ENCODE measurements around the gene EMCN.

The EMCN gene

DNA sequence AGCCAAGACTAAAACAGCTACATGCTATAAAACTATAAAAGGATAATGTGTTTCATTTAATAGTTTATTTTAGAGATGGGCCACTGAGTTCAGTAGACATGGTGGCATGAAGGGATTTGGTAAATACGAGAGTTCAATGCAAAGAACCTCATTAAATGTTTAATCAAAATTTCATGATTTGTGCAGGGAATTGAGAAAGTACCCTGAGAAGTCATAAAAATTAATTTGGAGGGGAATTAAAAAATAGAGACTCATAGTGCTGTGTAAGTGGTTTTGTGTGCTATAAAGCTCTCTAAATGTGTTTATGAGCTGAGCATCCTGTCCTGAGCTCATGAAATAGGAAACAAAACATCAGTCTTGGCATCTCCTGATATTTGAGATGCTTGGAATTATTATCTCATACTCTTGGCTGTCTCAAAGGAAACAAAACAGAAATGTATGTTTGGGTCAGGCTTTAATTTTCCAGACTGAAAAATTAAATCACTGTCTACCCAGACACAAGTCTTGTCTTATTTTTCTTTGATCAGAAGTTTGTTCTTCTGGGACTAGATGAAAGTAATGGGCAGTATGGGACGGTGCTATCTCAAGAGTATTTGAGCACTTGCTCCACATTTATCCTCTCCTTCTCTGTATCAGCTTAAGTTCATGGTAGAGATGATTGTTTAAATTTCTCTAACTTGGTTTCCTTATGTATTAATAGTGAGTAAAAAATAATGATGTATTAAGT, 38.0 kb upstream of the EMCN start:
- no peak for DNase-seq (ENCODE audit: low read depth in 1 of 2, low spot score in 1 of 2)
- no peak overlapping the region for H3K27ac ChIP-seq (replicated peaks)
- TF ChIP-seq GABPA (IDR thresholded peaks at IDR 0.05; ENCODE audit: low read depth) (no peak), POLR2AphosphoS5 (IDR thresholded peaks at IDR 0.05; ENCODE audit: low read depth) (no peak), SPI1 (IDR thresholded peaks at IDR 0.05; ENCODE audit: borderline replicate concordance, low read depth) (no peak)
- TF ChIP-seq, protein P1, sequence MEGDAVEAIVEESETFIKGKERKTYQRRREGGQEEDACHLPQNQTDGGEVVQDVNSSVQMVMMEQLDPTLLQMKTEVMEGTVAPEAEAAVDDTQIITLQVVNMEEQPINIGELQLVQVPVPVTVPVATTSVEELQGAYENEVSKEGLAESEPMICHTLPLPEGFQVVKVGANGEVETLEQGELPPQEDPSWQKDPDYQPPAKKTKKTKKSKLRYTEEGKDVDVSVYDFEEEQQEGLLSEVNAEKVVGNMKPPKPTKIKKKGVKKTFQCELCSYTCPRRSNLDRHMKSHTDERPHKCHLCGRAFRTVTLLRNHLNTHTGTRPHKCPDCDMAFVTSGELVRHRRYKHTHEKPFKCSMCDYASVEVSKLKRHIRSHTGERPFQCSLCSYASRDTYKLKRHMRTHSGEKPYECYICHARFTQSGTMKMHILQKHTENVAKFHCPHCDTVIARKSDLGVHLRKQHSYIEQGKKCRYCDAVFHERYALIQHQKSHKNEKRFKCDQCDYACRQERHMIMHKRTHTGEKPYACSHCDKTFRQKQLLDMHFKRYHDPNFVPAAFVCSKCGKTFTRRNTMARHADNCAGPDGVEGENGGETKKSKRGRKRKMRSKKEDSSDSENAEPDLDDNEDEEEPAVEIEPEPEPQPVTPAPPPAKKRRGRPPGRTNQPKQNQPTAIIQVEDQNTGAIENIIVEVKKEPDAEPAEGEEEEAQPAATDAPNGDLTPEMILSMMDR (IDR thresholded peaks at IDR 0.05; ENCODE audit: insufficient read depth, low read length), result no peak
- TF ChIP-seq, protein P2, sequence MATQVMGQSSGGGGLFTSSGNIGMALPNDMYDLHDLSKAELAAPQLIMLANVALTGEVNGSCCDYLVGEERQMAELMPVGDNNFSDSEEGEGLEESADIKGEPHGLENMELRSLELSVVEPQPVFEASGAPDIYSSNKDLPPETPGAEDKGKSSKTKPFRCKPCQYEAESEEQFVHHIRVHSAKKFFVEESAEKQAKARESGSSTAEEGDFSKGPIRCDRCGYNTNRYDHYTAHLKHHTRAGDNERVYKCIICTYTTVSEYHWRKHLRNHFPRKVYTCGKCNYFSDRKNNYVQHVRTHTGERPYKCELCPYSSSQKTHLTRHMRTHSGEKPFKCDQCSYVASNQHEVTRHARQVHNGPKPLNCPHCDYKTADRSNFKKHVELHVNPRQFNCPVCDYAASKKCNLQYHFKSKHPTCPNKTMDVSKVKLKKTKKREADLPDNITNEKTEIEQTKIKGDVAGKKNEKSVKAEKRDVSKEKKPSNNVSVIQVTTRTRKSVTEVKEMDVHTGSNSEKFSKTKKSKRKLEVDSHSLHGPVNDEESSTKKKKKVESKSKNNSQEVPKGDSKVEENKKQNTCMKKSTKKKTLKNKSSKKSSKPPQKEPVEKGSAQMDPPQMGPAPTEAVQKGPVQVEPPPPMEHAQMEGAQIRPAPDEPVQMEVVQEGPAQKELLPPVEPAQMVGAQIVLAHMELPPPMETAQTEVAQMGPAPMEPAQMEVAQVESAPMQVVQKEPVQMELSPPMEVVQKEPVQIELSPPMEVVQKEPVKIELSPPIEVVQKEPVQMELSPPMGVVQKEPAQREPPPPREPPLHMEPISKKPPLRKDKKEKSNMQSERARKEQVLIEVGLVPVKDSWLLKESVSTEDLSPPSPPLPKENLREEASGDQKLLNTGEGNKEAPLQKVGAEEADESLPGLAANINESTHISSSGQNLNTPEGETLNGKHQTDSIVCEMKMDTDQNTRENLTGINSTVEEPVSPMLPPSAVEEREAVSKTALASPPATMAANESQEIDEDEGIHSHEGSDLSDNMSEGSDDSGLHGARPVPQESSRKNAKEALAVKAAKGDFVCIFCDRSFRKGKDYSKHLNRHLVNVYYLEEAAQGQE (IDR thresholded peaks at IDR 0.05; ENCODE audit: insufficient replicate concordance, low read depth), result no peak
- no peaks in the 10 kb centered on the region for H3K27me3 ChIP-seq (ENCODE audit: insufficient read depth, poor library complexity, severe bottlenecking)
- no peak overlapping the region for H3K4me3 ChIP-seq (replicated peaks; ENCODE audit: insufficient read depth, low read length)

DNA sequence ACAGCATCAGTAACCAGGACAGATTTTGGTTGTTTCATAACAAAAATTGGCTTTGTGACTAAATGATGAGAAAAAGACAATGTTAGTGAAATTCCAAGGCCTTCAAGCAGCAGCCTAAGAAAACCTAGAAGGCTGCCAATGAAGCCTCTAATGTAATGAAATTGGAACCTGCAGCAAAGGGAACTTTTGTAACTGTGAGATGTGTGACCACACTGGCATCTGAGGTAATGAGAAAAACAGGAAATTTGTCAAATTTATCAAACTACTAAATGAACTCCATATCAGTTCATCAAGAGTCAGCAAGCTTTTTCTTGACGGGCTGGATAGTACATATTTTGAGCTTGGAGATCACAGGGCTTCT, 30.4 kb upstream of the EMCN start:
- no peak overlapping the region for H3K4me3 ChIP-seq (replicated peaks; ENCODE audit: insufficient read depth, low read length)
- peak overlapping the region; percentile 53 for H3K27ac ChIP-seq (replicated peaks)
- TF ChIP-seq GABPA (IDR thresholded peaks at IDR 0.05; ENCODE audit: low read depth) (0 out of 2 replicates have a peak, but pooled peaks have one; percentile 34), SPI1 (IDR thresholded peaks at IDR 0.05; ENCODE audit: borderline replicate concordance, low read depth) (no peak; the same call in 1 of the 2 replicates)
- peak in 1 of 2 experiments; percentile 74 for DNase-seq (ENCODE audit: low read depth in 1 of 2, low spot score in 1 of 2)
- no peaks in the 10 kb centered on the region for H3K27me3 ChIP-seq (ENCODE audit: insufficient read depth, poor library complexity, severe bottlenecking)

DNA sequence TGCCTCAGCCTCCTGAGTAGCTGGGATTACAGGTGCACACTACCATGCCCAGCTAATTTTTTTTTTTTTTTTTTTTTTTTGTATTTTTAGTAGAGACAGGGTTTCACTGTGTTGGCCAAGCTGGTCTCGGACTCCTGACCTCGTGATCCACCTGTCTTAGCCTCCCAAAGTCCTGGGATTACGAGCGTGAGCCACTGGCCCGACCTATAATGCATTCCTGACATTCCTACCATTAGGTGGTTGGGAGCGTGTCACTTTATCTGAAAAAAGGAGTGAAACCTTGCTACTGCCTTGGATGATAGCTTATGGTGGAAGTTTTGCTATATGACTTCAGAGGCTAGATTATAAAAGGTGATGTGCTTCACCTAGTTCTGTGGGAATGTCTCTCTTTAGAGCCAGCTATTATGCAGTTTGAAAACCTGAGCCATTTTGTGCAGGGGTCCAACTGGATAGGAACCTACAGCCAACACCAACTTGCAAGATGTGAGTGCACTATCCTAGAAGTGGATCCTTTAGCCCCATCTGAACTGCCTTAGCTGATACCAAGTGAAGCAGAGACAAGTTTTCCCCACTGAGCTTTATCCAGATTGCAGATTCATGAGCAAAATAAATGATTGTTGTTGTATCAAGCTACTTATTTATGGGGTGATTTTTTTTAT, 29.8 kb upstream of the EMCN start:
- TF ChIP-seq, protein P2 (IDR thresholded peaks at IDR 0.05; ENCODE audit: insufficient replicate concordance, low read depth), result no peak
- TF ChIP-seq GABPA (IDR thresholded peaks at IDR 0.05; ENCODE audit: low read depth) (no peak), SPI1 (IDR thresholded peaks at IDR 0.05; ENCODE audit: borderline replicate concordance, low read depth) (no peak), POLR2AphosphoS5 (IDR thresholded peaks at IDR 0.05; ENCODE audit: low read depth) (no peak)
- TF ChIP-seq, protein P1 (IDR thresholded peaks at IDR 0.05; ENCODE audit: insufficient read depth, low read length), result no peak
- Histone ChIP-seq H3K27ac (replicated peaks) (no peak overlapping the region; the same call in 1 of the 2 replicates), H3K27me3 (ENCODE audit: insufficient read depth, poor library complexity, severe bottlenecking) (no peaks in the 10 kb centered on the region), H3K4me3 (replicated peaks; ENCODE audit: insufficient read depth, low read length) (no peak overlapping the region)
- DNase-seq (ENCODE audit: low read depth in 1 of 2, low spot score in 1 of 2), result no peak

DNA sequence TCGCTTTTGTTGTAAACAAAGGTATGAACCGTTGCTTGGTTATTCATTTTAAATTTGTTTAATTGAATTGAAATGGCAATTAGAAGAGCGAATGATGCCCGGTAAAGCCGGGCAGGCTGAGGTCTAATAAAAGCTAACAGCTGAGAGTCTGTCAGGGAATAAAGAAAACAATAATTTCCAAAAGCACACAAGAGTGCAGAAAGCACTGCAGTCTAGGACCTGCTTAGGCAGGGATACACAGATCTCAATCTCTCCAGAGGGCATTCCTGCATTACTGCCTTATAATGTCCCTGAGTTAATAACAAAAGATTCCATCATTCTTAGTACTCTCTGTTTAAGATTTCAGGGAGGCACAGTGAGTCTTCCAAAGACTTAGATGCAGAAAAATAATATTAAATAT, 27.6 kb upstream of the EMCN start:
- no peaks in the 10 kb centered on the region for H3K27me3 ChIP-seq (ENCODE audit: insufficient read depth, poor library complexity, severe bottlenecking)
- TF ChIP-seq, protein P1 (IDR thresholded peaks at IDR 0.05; ENCODE audit: insufficient read depth, low read length), result no peak
- TF ChIP-seq GABPA (IDR thresholded peaks at IDR 0.05; ENCODE audit: low read depth) (no peak), POLR2AphosphoS5 (IDR thresholded peaks at IDR 0.05; ENCODE audit: low read depth) (no peak)
- DNase-seq (ENCODE audit: low read depth in 1 of 2, low spot score in 1 of 2), result no peak
- no peak overlapping the region for H3K4me3 ChIP-seq (replicated peaks; ENCODE audit: insufficient read depth, low read length)
- H3K27ac ChIP-seq (replicated peaks), result no peak overlapping the region

Measured in HL-60 (cell line).